ENCODE measurements around the gene EML6.

Gene EML6

DNA sequence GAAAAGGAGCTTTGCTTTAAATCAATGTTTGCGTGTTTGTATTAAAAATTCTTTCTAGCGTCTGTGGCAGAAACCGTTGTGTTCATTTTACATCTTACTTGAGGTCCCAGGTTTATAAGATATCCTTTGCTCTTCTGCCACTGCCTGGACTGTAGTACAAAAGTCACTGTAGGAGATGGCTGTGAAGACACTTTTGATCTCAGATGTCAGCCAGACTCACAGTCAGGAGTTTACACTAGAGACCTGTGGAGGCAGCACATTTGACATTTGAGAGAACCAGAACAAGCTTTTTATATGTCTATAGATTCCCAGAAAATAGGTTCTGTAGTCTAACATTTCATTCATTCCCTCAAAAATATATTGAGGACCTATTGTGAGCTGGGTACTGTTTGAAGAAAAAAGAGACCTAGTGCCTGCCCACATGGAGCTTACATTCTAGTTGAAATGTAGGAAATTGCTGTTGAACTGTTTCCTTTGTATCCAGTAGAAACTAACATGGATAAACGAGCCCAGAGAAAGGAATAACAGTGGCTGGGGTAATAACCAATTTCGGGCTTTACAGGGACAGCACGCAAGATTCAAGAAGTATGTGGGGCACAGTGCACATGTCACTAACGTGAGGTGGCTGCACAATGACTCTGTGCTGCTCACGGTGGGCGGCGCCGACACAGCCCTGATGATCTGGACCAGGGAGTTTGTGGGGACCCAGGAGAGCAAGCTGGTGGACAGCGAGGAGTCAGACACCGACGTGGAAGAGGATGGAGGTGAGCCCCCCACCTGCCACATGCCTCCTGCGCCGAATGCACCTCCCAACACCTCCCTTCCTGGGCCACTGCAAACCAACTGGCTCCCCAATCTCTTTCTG lies 204.5 kb downstream of the EML6 start:
- no peaks in the 10 kb centered on the region for H3K9me3 ChIP-seq (ENCODE audit: low read length)
- H3K9ac ChIP-seq (ENCODE audit: low read length) = no peak overlapping the region
- H3K27ac ChIP-seq (ENCODE audit: low read depth, low read length) = no peak overlapping the region
- H3K4me1 ChIP-seq (ENCODE audit: insufficient read depth, low read length) = no peaks in the 10 kb centered on the region
- no peak overlapping the region for H3K4me3 ChIP-seq (ENCODE audit: low read depth in 1 of 2, low read length in 2 of 2)
- H3K36me3 ChIP-seq (ENCODE audit: insufficient read depth, low read length) = no peaks in the 10 kb centered on the region
- no peaks in the 10 kb centered on the region for H3K27me3 ChIP-seq (ENCODE audit: control insufficient read depth in 1 of 2, insufficient read depth in 2 of 2, low read length in 2 of 2)

DNA sequence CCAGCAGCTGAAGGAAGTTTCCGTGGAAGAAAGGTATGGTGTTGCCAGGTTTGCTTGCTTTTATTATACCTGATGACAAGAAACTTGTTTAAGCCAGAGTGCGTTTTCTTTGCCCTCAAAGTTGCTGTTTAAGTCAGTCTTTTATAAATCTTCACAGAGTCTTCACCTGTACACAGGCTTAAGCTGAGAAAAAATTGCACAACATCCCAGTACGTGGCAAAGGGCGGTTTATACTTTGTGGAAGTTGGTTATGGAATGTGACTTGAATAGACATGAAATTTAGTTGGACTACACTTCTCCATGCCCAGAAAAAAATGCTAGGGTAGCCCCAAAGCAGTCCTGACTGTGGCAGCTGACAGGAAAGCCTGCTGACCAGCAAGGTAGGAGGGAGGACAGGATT lies 205.3 kb downstream of the EML6 start:
- Histone ChIP-seq H3K9ac (ENCODE audit: low read length) (no peak overlapping the region), H3K27ac (ENCODE audit: low read depth, low read length) (no peak overlapping the region), H3K36me3 (ENCODE audit: insufficient read depth, low read length) (no peaks in the 10 kb centered on the region)

DNA sequence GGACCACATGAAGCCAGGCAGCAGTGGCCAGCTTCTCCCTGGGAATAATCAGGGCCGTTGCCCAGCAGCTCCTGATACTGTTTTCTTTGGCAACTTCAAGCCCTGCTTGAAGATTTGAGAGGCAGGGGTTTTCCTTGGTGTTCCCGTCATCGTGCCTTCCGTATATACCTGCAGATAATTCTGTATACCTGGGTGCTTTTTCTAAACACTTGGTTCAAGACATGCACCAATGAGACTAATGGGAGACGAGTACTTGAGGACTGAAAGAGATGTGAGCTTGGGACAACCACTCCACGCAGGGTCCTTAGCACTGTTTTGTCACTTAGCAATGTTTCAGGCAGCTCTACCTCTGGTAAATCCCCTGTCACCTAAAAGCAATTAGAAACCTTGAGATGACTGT lies 208.0 kb downstream of the EML6 start:
- Histone ChIP-seq H3K27me3 (ENCODE audit: control insufficient read depth in 1 of 2, insufficient read depth in 2 of 2, low read length in 2 of 2) (no peaks in the 10 kb centered on the region), H3K4me1 (ENCODE audit: insufficient read depth, low read length) (no peaks in the 10 kb centered on the region), H3K4me3 (ENCODE audit: low read depth in 1 of 2, low read length in 2 of 2) (no peak overlapping the region), H3K9me3 (ENCODE audit: low read length) (no peaks in the 10 kb centered on the region), H3K27ac (ENCODE audit: low read depth, low read length) (no peak overlapping the region), H3K9ac (ENCODE audit: low read length) (no peak overlapping the region), H3K36me3 (ENCODE audit: insufficient read depth, low read length) (no peaks in the 10 kb centered on the region)

More for the DNA sequence above, 205.3 kb downstream of the EML6 start:
- Histone ChIP-seq H3K27me3 (ENCODE audit: control insufficient read depth in 1 of 2, insufficient read depth in 2 of 2, low read length in 2 of 2) (no peaks in the 10 kb centered on the region), H3K4me1 (ENCODE audit: insufficient read depth, low read length) (no peaks in the 10 kb centered on the region), H3K4me3 (ENCODE audit: low read depth in 1 of 2, low read length in 2 of 2) (no peak overlapping the region), H3K9me3 (ENCODE audit: low read length) (no peaks in the 10 kb centered on the region)

DNA sequence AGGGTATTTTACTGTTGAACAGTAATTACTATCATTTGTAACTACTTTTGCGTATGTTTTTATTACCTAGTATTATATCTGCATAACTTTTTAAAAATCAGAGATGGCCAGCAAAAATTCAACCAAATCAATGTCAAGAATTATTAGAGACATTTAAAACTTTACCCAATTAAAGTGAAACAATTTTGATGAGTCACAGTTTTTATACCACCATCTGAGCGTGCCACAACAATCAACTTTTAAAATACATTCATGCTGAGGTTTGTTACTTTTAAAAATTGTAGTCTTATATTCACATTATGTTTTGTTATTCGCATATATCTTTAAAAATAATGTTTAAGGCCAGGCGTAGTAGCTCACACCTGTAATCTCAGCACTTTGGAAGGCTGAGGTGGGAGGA lies 211.9 kb downstream of the EML6 start:
- Histone ChIP-seq H3K4me1 (ENCODE audit: insufficient read depth, low read length) (no peaks in the 10 kb centered on the region), H3K36me3 (ENCODE audit: insufficient read depth, low read length) (no peaks in the 10 kb centered on the region), H3K27me3 (ENCODE audit: control insufficient read depth in 1 of 2, insufficient read depth in 2 of 2, low read length in 2 of 2) (no peaks in the 10 kb centered on the region), H3K4me3 (ENCODE audit: low read depth in 1 of 2, low read length in 2 of 2) (no peak overlapping the region), H3K9me3 (ENCODE audit: low read length) (no peaks in the 10 kb centered on the region), H3K9ac (ENCODE audit: low read length) (no peak overlapping the region), H3K27ac (ENCODE audit: low read depth, low read length) (no peak overlapping the region)

DNA sequence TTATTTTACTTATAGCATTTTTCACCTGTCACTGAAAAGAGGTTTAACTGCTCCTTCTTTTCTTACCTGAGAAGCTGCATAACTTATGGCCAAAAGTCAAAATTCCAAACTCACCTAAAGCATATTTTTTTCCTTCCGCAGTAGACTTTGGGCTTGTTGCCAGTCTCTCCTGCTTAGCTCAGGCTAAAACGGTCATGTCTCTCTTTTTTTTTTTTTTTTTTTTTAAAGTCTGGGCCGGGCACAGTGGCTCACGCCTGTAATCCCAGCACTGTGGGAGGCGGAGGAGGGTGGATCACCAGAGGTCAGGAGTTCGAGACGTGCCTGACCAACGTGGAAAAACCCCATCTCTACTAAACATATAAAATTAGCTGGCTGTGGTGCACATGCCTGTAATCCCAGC lies 213.3 kb downstream of the EML6 start:
- Histone ChIP-seq H3K27ac (ENCODE audit: low read depth, low read length) (no peak overlapping the region), H3K9me3 (ENCODE audit: low read length) (no peaks in the 10 kb centered on the region), H3K36me3 (ENCODE audit: insufficient read depth, low read length) (no peaks in the 10 kb centered on the region), H3K4me1 (ENCODE audit: insufficient read depth, low read length) (no peaks in the 10 kb centered on the region), H3K27me3 (ENCODE audit: control insufficient read depth in 1 of 2, insufficient read depth in 2 of 2, low read length in 2 of 2) (no peaks in the 10 kb centered on the region), H3K9ac (ENCODE audit: low read length) (no peak overlapping the region), H3K4me3 (ENCODE audit: low read depth in 1 of 2, low read length in 2 of 2) (no peak overlapping the region)

DNA sequence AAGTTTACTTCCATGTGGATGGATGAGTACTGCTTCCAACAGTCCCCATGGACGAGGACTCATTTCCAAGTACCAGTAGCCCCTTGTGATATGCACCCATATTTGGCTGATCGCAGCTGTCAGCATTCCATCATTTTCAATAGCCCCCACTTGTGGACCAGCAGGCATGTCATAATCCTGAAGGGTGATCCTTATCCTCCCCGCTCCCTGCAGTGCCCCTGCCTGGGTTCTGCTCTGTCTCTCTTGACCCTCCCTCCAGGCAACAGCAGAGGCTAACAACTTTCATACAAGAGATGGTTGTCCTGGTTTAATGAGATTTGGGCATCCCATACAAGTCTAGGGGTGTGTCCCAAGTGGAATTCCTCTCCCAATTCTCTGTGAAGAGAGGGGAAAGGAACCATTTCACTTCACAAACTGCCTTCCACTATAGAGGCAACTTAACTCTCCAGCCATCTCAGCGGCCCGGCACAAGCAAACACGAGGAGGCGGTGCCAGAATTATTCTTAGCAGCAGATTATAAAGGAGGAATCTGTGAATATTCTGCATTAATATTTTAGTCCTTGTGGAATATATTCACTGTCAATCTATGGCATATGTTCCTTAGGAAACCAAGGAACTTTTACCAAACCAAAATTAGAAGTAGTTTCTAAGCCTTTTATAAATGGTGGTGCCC lies 216.1 kb downstream of the EML6 start:
- no peaks in the 10 kb centered on the region for H3K9me3 ChIP-seq (ENCODE audit: low read length)
- H3K4me1 ChIP-seq (ENCODE audit: insufficient read depth, low read length) = no peaks in the 10 kb centered on the region
- H3K36me3 ChIP-seq (ENCODE audit: insufficient read depth, low read length) = no peaks in the 10 kb centered on the region
- no peak overlapping the region for H3K4me3 ChIP-seq (ENCODE audit: low read depth in 1 of 2, low read length in 2 of 2)
- no peak overlapping the region for H3K9ac ChIP-seq (ENCODE audit: low read length)
- no peak overlapping the region for H3K27ac ChIP-seq (ENCODE audit: low read depth, low read length)
- H3K27me3 ChIP-seq (ENCODE audit: control insufficient read depth in 1 of 2, insufficient read depth in 2 of 2, low read length in 2 of 2) = no peaks in the 10 kb centered on the region

DNA sequence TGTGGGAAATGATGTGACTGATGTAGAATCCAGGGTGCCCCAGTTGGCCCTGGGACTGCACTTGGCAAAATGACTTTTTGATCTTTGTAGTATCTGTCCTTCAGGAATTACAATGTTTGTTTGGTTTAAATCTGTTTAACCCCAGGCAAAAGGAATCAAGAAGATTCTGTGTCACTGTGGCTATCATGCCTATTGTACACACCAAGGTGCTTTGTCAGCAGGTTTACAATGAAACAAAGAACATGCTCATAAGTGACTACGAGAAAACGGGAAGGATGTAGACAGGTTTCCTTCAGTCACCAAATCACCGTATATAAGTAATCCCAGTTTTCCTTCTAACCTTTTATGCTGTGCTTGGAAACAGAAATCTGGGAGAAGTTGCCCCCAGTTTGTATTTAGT lies 217.3 kb downstream of the EML6 start:
- Histone ChIP-seq H3K27ac (ENCODE audit: low read depth, low read length) (no peak overlapping the region), H3K27me3 (ENCODE audit: control insufficient read depth in 1 of 2, insufficient read depth in 2 of 2, low read length in 2 of 2) (no peaks in the 10 kb centered on the region), H3K4me1 (ENCODE audit: insufficient read depth, low read length) (no peaks in the 10 kb centered on the region), H3K9ac (ENCODE audit: low read length) (no peak overlapping the region), H3K36me3 (ENCODE audit: insufficient read depth, low read length) (no peaks in the 10 kb centered on the region), H3K9me3 (ENCODE audit: low read length) (no peaks in the 10 kb centered on the region), H3K4me3 (ENCODE audit: low read depth in 1 of 2, low read length in 2 of 2) (no peak overlapping the region)

DNA sequence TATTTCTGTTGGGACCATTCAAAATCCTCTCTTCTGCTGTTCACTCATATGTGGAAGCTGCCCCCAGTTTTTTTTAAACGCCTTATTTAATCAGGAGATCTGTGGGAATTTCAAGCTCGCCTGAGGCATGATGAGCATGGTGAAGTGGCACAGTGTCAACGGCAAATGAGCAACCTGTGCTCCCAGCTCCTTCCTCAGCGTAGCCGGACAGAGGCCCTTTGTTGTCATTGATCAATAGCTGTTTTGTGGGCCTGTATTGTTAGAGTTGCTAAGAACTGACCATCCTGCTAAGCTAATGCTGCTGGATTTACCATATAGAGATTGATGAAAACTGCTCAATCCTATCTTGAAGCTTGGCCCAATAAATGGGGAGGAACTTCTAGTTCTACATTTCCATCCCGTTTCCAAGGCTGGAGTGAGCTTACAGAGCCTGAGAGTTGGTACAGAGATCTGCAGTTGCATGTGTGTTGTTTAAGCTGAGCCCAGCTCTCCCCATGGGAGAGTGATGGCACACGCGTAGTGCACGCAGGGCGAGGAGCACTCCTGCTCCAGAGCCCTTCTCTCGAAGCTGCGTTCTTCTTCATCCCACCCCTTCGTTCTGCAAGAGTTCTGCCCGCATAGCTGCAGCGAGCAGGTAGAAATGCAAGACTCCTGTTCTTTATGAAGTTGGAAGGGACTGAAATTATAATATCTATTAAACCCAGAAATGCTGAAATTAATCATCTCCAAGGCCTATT lies 218.0 kb downstream of the EML6 start:
- no peaks in the 10 kb centered on the region for H3K36me3 ChIP-seq (ENCODE audit: insufficient read depth, low read length)
- no peak overlapping the region for H3K27ac ChIP-seq (ENCODE audit: low read depth, low read length)
- no peaks in the 10 kb centered on the region for H3K9me3 ChIP-seq (ENCODE audit: low read length)
- no peak overlapping the region for H3K4me3 ChIP-seq (ENCODE audit: low read depth in 1 of 2, low read length in 2 of 2)
- H3K27me3 ChIP-seq (ENCODE audit: control insufficient read depth in 1 of 2, insufficient read depth in 2 of 2, low read length in 2 of 2) = no peaks in the 10 kb centered on the region
- peaks cover 3% of the 10 kb centered on the region for H3K4me1 ChIP-seq (ENCODE audit: insufficient read depth, low read length)
- H3K9ac ChIP-seq (ENCODE audit: low read length) = no peak overlapping the region

DNA sequence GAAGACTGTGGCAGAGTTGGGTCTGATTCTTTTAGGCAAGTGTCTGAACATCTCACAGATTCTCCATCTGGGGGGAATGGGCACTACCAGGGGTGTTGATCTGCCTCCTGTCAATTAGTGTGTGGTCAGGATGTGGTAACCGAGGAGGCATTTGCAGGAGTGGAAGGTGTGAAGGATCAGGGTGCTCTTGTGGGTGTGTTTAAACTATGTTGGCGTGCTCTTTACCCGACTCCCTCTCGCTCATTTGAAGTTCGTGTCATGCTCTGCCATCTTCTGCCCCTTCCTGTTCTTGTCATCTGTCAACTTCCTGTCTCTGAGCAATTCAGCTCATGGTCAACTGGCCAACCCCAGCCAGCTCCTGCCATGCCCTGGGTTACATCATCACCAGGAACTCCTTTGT lies 218.9 kb downstream of the EML6 start:
- Histone ChIP-seq H3K4me3 (ENCODE audit: low read depth in 1 of 2, low read length in 2 of 2) (no peak overlapping the region), H3K9ac (ENCODE audit: low read length) (no peak overlapping the region), H3K27ac (ENCODE audit: low read depth, low read length) (no peak overlapping the region), H3K36me3 (ENCODE audit: insufficient read depth, low read length) (no peaks in the 10 kb centered on the region), H3K9me3 (ENCODE audit: low read length) (no peaks in the 10 kb centered on the region), H3K27me3 (ENCODE audit: control insufficient read depth in 1 of 2, insufficient read depth in 2 of 2, low read length in 2 of 2) (no peaks in the 10 kb centered on the region), H3K4me1 (ENCODE audit: insufficient read depth, low read length) (peaks cover 7% of the 10 kb centered on the region)

DNA sequence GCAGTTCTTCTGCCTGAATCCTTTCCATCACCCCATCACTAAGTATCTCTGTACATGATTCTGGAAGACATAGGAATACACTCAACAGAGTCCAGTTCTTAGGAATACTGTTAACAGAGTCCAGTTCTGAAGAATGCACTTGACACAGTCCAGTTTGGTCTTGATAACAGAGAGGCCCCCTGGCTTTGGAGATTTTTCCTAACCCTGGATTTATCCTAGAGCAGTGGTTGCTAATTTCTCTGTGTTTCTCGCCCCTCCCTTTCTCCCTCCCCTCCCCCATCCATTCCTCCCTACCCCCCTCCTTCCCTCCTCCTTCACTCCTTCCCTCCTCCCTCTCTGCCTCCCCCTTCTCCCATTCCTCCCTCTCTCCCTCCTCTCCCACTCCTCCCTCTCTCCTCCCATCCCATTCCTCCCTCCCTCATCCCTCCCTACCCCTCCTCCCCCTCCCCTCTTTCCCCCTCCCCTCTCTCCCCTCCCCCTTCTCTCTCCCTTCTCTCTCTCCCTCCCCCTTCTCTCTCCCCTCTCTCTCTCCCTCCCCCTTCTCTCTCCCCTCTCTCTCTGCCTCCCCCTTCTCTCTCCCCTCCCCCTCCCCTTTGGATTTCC lies 221.4 kb downstream of the EML6 start:
- Histone ChIP-seq H3K27ac (ENCODE audit: low read depth, low read length) (no peak overlapping the region), H3K9me3 (ENCODE audit: low read length) (no peaks in the 10 kb centered on the region), H3K4me3 (ENCODE audit: low read depth in 1 of 2, low read length in 2 of 2) (no peak overlapping the region), H3K4me1 (ENCODE audit: insufficient read depth, low read length) (peaks cover 7% of the 10 kb centered on the region), H3K36me3 (ENCODE audit: insufficient read depth, low read length) (no peaks in the 10 kb centered on the region), H3K9ac (ENCODE audit: low read length) (no peak overlapping the region), H3K27me3 (ENCODE audit: control insufficient read depth in 1 of 2, insufficient read depth in 2 of 2, low read length in 2 of 2) (no peaks in the 10 kb centered on the region)
